ENCODE results near the gene FLNB.

FLNB gene, protein sequence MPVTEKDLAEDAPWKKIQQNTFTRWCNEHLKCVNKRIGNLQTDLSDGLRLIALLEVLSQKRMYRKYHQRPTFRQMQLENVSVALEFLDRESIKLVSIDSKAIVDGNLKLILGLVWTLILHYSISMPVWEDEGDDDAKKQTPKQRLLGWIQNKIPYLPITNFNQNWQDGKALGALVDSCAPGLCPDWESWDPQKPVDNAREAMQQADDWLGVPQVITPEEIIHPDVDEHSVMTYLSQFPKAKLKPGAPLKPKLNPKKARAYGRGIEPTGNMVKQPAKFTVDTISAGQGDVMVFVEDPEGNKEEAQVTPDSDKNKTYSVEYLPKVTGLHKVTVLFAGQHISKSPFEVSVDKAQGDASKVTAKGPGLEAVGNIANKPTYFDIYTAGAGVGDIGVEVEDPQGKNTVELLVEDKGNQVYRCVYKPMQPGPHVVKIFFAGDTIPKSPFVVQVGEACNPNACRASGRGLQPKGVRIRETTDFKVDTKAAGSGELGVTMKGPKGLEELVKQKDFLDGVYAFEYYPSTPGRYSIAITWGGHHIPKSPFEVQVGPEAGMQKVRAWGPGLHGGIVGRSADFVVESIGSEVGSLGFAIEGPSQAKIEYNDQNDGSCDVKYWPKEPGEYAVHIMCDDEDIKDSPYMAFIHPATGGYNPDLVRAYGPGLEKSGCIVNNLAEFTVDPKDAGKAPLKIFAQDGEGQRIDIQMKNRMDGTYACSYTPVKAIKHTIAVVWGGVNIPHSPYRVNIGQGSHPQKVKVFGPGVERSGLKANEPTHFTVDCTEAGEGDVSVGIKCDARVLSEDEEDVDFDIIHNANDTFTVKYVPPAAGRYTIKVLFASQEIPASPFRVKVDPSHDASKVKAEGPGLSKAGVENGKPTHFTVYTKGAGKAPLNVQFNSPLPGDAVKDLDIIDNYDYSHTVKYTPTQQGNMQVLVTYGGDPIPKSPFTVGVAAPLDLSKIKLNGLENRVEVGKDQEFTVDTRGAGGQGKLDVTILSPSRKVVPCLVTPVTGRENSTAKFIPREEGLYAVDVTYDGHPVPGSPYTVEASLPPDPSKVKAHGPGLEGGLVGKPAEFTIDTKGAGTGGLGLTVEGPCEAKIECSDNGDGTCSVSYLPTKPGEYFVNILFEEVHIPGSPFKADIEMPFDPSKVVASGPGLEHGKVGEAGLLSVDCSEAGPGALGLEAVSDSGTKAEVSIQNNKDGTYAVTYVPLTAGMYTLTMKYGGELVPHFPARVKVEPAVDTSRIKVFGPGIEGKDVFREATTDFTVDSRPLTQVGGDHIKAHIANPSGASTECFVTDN (N-terminal part only)

DNA sequence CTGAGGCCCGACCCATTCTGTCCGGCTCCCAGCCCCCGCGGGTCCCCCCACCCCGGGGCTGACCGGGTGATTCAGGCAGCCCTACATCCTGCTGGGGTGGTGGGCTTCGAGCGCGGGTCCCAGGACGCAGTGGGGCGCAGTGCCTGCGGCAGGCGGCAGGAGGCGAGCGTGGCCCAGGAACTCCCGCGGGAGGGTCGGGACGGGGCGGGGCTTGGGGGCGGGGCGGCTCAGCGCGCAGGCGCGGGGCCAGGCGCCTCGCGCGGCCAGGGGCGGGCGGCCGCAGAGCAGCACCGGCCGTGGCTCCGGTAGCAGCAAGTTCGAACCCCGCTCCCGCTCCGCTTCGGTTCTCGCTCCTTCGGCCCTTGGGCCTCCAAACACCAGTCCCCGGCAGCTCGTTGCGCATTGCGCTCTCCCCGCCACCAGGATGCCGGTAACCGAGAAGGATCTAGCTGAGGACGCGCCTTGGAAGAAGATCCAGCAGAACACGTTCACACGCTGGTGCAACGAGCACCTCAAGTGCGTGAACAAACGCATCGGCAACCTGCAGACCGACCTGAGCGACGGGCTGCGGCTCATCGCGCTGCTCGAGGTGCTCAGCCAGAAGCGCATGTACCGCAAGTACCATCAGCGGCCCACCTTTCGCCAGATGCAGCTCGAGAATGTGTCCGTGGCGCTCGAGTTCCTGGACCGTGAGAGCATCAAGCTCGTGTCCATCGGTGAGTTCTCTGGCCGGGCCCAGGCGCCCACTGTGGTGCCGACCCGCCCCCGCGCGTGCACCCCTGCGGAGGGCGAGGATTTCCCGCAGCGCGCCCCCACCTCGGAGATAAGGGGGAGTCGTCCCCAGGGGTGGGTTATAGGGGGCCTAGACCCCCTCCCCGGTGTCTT, at the start of gene FLNB:
Gene FLNB, plus strand, starts transcription at position 282 of the 885 bp plus-strand sequence. Its CDS starts 143 bp downstream, at position 425.
- DNase-seq (ENCODE audit: low spot score), result peak; percentile 81

DNA sequence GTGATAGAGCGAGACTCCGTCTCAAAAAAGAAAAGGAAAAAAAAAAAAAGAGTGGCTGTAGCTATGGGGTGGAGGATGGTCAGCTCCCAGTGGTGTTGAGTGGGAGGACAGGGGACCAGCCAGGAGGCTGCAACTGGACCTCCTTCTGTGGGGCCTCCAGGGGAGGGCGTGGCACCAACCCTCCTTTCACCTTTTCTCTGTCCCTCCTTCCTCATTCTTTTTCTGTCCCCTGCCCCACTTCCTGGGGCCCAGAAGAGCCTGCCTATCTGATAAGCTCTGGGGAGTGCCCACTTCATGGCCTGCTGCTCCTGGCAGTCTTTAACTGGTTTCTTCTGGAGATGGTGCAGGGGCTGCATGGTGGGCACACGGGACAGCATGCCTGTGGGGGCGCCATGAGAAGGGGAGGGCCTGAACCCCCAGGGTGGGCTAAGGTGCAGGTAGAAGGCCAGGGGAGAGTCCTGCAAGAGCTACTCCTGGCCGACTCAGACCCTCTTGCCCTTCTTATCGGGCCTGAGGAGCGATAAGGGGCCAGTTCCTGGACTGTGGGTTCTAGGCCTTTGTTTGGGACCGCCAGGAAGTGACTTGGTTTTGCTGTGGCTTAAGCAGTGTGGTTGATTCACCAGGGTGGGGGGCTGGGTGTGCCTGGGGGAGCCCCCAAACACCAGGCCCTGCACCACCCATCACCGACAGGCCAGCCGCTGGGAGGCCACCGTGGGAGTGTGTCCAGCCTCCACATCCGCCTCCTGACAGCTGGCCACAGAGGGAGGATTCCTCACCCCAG, 49.4 kb upstream of the FLNB start:
- DNase-seq (ENCODE audit: low spot score), result peak; percentile 60

- no peak for DNase-seq (ENCODE audit: low spot score)
Measured at GRCh38 chr3:57959423-57960173, 48.6 kb upstream of the FLNB start.

DNA sequence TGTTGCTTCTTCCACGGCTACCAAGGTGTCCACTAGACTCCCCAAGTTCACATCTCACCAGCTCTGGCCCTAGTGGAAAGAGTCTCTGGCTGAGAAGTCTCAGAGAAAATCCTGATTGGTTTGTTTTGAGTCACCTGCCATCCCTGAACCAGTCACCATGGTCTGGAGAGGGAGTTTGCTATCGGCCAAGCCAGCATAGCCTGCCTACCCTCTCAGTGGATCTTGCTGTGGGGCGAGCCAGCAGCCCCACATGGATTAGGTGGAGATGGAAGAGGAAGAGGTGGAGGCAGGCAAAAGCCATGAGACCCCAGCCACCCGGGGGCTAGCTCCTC, 48.1 kb upstream of the FLNB start:
- no peak for DNase-seq (ENCODE audit: low spot score)

DNA sequence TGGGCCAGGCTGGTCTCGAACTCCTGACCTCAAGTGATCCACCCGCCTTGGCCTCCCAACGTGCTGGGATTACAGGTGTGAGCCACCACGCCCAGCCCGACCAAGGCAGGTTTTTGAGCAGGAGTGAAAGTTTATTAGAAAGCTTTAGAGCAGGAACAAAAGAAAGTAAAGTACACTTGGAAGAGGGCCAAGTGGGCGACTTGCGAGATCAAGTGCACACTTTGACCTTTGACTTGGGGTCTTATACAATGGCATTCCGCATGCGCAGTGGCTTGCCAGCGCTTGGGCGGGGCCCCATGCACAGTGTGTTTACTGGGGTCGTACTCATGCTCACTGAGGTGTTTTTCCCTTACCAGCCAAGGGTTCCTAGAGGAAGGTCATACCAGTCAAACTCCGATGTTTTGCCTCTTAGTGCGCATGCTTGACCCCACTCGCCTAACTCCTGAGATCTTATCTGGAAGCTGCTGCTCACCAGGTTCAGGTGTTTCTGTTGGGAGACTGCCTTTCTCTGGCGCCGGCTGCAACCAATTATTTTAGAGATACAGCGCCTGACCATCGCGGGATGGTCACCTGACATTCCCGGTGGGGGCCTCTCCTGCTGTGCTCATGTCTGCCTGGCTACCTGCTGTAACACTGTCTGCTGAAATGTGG, 46.9 kb upstream of the FLNB start:
- DNase-seq (ENCODE audit: low spot score), result no peak

DNA sequence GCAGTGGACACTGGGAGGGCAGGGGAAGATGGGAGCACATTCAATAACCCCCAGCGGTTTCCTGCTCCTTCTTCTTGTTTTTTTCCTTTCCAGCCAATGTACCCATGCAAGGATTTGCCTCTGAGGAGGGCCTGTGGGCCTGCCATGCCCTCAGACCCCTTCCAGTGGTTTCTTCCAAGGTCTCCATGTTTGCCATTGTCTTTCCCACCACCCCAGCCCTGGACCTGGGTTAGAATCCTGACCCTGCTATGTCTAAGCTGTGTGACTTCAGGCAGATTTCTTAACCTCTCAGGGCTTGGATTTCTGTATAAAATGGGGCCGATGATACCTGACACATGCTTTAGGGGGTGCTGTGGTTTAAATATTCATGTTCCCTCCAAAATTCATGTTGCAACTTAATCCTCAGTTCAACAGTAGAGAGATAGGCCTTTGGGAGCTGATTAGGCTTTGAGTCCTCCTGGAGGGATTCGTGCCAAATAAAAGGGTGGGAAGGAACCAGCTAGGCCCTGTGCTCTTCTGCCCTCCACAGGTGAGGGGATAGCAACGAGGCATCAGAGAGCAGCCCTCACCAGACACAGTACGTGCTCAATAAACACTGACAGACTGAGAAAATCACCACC, 46.3 kb upstream of the FLNB start:
- peak; percentile 58 for DNase-seq (ENCODE audit: low spot score)

DNA sequence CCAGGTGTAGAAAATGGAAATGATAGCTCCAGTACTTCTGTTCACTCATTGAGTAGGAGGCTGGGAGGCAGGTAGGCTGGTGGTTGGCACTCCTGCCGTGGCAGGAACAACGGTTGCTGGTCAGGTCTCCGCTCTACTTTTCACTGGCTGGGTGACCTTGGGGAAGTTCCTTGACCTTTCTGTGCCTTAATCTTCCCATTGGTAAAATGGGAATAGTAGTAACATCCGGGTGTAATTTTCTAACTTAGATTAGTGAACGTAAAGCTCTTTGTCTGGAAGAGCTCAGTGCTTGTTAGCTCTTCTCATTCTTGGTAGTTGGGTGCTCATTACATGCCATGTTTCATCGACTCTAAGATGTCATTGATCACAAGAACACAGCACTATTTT, 45.8 kb upstream of the FLNB start:
- DNase-seq (ENCODE audit: low spot score), result no peak

DNA sequence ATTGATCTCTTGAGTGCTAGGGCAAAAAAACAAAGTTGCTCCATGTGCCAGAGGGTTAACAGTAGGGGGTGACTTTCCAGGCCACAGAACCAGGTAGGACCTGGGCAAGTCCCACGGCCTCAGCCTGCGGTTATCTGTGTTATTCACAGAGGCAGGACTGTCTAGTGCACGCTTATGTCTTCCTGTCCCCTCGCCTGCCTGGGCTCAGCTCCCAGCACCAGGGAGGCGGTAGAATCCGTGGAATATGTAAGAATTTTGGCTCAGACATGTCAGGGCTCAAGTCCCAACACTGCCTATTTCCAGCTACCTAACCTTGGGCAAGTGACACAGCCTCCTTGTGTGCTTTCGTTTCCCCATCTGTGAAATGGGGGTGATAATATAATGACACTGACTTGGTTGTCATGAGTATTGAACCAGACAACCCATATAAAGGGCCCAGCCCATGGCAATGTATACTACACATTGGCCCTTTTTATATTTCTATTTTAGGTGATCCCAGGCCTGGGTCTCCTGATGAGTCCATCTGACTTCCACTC, 44.3 kb upstream of the FLNB start:
- DNase-seq (ENCODE audit: low spot score), result no peak

GRCh38 chr3:57966829-57967228, 41.4 kb upstream of the FLNB start:
- no peak for DNase-seq (ENCODE audit: low spot score)

GRCh38 chr3:57967590-57967989, 40.6 kb upstream of the FLNB start:
- no peak for DNase-seq (ENCODE audit: low spot score)

- no peak for DNase-seq (ENCODE audit: low spot score)
Measured at GRCh38 chr3:57968501-57968900, 39.7 kb upstream of the FLNB start.

DNA sequence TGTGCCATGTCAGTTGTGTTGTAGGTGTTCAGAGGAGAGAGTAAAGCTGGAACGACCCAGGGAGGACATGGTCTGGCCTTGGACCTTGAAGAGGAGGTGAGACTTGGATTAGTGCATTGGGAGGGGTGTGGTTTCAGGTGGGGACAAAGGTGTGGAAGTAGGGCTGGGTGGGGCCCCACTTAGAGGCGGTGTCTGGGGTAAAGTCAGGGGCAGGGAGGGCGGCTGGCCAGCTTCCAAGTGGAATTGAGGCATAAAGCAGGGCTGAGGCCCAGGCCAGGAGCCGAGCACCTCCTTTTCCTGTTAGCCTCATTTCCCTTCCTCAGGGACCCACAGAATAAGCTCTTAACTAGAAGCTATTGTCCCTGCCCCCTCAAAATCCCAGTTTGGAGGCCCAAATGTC, 36.2 kb upstream of the FLNB start:
- DNase-seq (ENCODE audit: low spot score), result no peak

DNA sequence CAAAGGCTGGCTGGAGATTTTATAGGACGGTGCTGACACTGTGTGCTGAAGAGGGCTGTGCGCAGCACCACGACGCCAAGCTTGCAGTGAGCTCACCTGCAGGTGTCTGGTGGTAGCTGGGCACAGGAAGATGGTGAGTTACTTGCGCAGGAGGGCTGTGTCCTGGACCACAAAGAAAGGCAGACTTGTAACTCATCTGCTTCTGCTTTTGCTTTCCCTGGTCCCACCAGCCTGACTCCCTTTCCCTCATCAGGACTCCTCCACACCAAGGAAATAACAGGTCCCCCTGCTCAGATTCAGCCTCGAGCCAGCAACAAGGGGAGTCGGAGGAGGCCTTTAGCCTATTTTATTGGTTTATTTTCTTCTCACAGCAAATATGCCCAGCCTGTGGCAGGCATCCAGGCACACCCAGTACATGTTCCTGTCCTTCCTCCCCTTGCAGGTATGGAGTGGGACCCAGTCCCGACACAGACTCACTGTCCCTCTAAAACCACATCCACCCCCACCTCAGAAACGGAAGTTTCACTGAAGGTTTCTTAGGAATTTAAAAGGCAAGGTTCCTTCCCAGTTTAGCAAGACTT, 35.6 kb upstream of the FLNB start:
- no peak for DNase-seq (ENCODE audit: low spot score)

DNA sequence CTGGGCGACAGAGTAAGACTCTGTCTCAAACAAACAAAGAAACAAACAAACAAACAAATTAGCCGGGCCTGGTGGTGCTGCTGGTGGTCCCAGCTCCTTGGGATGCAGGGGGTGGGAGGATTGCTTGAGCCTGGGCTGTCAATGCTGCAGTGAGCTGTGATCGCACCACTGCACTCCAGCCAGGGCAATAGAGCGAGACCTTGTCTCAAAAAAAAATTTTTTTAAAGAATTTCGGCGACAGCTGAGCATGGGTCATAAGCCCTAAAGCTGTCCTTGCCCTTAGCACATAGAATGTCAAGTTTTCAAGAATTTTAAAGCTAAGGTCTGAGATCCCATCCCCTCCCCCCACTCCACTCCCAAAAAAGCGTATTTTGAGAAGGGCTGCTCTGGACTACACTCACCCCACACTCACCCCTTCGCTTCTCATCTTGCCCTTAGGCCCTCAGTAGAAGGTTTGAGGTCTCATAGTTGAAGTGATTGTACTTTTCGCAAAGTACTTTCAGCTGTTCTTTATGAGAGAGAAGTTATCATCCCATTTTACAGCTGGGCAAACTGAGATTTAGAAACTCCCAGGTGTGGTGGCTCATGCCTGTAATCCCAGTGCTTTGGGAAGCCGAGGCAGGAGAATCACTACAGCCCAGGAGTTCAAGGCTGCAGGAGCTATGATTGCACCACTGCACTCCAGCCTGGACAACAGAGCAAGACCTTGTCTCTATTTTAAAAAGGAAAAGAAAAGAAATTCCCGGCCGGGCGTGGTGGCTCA, 34.3 kb upstream of the FLNB start:
- DNase-seq (ENCODE audit: low spot score), result no peak

DNA sequence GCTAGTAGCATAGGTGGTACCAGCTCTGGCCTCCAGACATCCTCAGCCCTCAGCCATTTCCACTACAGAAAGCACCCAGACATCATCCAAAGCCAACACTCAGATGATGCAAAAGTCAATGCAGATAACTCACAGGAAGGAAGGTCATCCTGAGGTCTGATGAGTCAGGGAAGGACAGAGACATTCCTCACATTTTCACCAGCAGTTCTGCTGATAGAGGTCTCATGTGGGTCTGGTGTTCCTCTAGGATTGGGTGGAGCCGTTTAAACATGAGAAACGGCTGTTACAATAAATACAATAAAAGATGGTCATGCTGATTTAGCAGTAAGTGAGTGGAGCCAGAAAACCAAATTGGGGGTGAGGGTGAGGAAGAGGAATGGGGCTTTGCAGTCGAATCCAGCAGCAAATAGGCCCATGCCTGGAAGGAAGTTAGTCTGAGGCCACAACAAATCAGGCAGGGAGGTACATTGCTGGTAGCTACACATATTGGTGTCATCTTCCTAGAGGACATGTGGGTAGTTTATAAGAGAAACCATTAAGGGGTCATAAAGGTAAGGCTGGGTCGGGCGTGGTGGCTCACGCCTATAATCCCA, 33.3 kb upstream of the FLNB start:
- DNase-seq (ENCODE audit: low spot score), result peak; percentile 98

DNA sequence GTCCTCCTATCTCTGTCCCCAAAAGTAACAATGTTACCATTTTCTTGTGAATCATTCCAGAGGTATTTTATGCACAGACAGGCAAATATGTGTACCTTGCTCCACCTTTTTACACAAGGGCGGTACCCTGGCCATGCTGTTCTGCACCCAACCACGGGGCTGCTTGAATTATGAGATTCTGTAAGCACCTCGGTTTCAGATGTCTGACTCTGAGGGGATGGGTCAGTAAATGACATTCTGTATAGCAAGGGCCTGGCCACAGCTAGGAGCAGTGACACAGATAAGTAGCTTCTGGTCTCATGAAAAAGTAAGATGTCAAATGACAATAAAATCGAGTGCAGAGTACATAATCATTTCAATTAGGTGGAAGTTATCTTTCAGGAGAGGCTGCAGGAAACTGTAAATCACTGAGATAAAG, 30.4 kb upstream of the FLNB start:
- no peak for DNase-seq (ENCODE audit: low spot score)

- DNase-seq (ENCODE audit: low spot score), result no peak
Measured at GRCh38 chr3:57978316-57978715, 29.9 kb upstream of the FLNB start.

All from kidney capillary endothelial cell (primary cell).